H9 (cell line): ENCODE results near the gene TIMM22. TPM values are rescaled to one million over a fixed set of nuclear protein-coding genes. Genes with fewer than 3 reads are reported as not detected.

Experiments used
- DNase-seq: peaks from one replicate; pipeline ENCODE4 v3.0.0-alpha.2; 2017
- H2AFZ ChIP-seq: one replicate; pipeline ENCODE4 v1.6.1; 2013; ENCODE audit warnings: mild to moderate bottlenecking, low read length, control low read depth, moderate library complexity
- H2AK5ac ChIP-seq: 2 replicates; pipeline ENCODE4 v1.6.1; 2013; ENCODE audit warnings: low read length, control low read depth, mixed read lengths; ENCODE audit not compliant: insufficient read length
- H2BK120ac ChIP-seq: one replicate; pipeline ENCODE4 v1.6.1; 2013; ENCODE audit warnings: low read depth, mild to moderate bottlenecking, low read length, control low read depth, inconsistent platforms; ENCODE audit not compliant: poor library complexity, severe bottlenecking
- H2BK12ac ChIP-seq: 2 replicates; pipeline ENCODE4 v1.6.1; 2013; ENCODE audit warnings: low read length, control low read depth, mixed read lengths, low read depth; ENCODE audit not compliant: insufficient read length
- H2BK15ac ChIP-seq: 2 replicates; pipeline ENCODE4 v1.6.1; 2013; ENCODE audit warnings: low read depth, low read length, control low read depth
- H2BK20ac ChIP-seq: one replicate; pipeline ENCODE4 v1.6.1; 2013; ENCODE audit warnings: low read depth, mild to moderate bottlenecking, low read length, control low read depth, inconsistent platforms; ENCODE audit not compliant: poor library complexity, severe bottlenecking
- H2BK5ac ChIP-seq: 2 replicates; pipeline ENCODE4 v1.6.1; 2013; ENCODE audit warnings: low read length, control low read depth, mixed read lengths; ENCODE audit not compliant: insufficient read length
- H3K14ac ChIP-seq: 2 replicates; pipeline ENCODE4 v1.6.1; 2013; ENCODE audit warnings: low read length, control low read depth; ENCODE audit not compliant: insufficient read depth
- H3K18ac ChIP-seq: 2 replicates; pipeline ENCODE4 v1.6.1; 2013; ENCODE audit warnings: low read depth, mild to moderate bottlenecking, mixed read lengths, low read length, control low read depth; ENCODE audit not compliant: insufficient read length
- H3K23ac ChIP-seq: 2 replicates; pipeline ENCODE4 v1.6.1; 2013; ENCODE audit warnings: low read length, control low read depth, mixed read lengths, low read depth; ENCODE audit not compliant: insufficient read length
- H3K23me2 ChIP-seq: 2 replicates; pipeline ENCODE4 v1.6.1; 2013; ENCODE audit warnings: low read depth, mild to moderate bottlenecking, mixed read lengths, low read length, control low read depth; ENCODE audit not compliant: insufficient read length, poor library complexity, severe bottlenecking
- H3K27ac ChIP-seq: 2 replicates; pipeline ENCODE4 v1.5.1; 2013; ENCODE audit warnings: low read length, control low read depth, mixed read lengths, low read depth; ENCODE audit not compliant: insufficient read length
- H3K27me3 ChIP-seq: 2 replicates; pipeline ENCODE4 v1.6.1; 2013; ENCODE audit warnings: low read length, control low read depth, inconsistent platforms; ENCODE audit not compliant: insufficient read depth
- H3K4ac ChIP-seq: 2 replicates; pipeline ENCODE4 v1.6.1; 2013; ENCODE audit warnings: low read depth, mild to moderate bottlenecking, control low read depth, inconsistent platforms, low read length, moderate library complexity
- H3K4me1 ChIP-seq: 2 replicates; pipeline ENCODE4 v1.6.1; 2013; ENCODE audit warnings: low read length, control low read depth, inconsistent platforms; ENCODE audit not compliant: insufficient read depth
- H3K4me2 ChIP-seq: 2 replicates; pipeline ENCODE4 v1.6.1; 2013; ENCODE audit warnings: low read length, control low read depth, mixed read lengths; ENCODE audit not compliant: insufficient read length, insufficient read depth
- H3K56ac ChIP-seq: 2 replicates; pipeline ENCODE4 v1.6.1; 2013; ENCODE audit warnings: low read depth, mild to moderate bottlenecking, mixed read lengths, low read length, control low read depth; ENCODE audit not compliant: insufficient read length
- H3K79me1 ChIP-seq: 2 replicates; pipeline ENCODE4 v1.6.1; 2013; ENCODE audit warnings: low read depth, mild to moderate bottlenecking, moderate library complexity, low read length, control low read depth, inconsistent platforms; ENCODE audit not compliant: insufficient read depth, poor library complexity, severe bottlenecking
- H3K79me2 ChIP-seq: 2 replicates; pipeline ENCODE4 v1.6.1; 2013; ENCODE audit warnings: low read length, control low read depth, inconsistent platforms; ENCODE audit not compliant: insufficient read depth
- H3K9ac ChIP-seq: 2 replicates; pipeline ENCODE4 v1.6.1; 2013; ENCODE audit warnings: low read length, control low read depth, mixed read lengths; ENCODE audit not compliant: insufficient read length; ENCODE audit errors: extremely low read depth
- H3K9me3 ChIP-seq: one replicate; pipeline ENCODE4 v1.6.1; 2013; ENCODE audit warnings: low read depth, low read length, inconsistent platforms; ENCODE audit not compliant: control insufficient read depth
- H3T11ph ChIP-seq: one replicate; pipeline ENCODE4 v1.6.1; 2013; ENCODE audit warnings: mild to moderate bottlenecking, low read length, control low read depth, inconsistent platforms
- H4K20me1 ChIP-seq: one replicate; pipeline ENCODE4 v1.6.1; 2013; ENCODE audit not compliant: control insufficient read depth, insufficient read length, insufficient read depth
- H4K5ac ChIP-seq: 2 replicates; pipeline ENCODE4 v1.6.1; 2013; ENCODE audit warnings: low read depth, mild to moderate bottlenecking, mixed read lengths, low read length, control low read depth; ENCODE audit not compliant: insufficient read length
- H4K8ac ChIP-seq: replicated peaks from 2 replicates; pipeline ENCODE4 v1.6.1; 2013; ENCODE audit warnings: low read length, control low read depth, mixed read lengths, low read depth; ENCODE audit not compliant: insufficient read length
- H4K91ac ChIP-seq: 2 replicates; pipeline ENCODE4 v1.6.1; 2013; ENCODE audit warnings: low read depth, mild to moderate bottlenecking, moderate library complexity, mixed read lengths, low read length, control low read depth; ENCODE audit not compliant: insufficient read length
- H3K27ac Mint-ChIP-seq, 3 experiments: 2 replicates in 2 of 3; 3 replicates in 1 of 3; pipeline ENCODE4 v1.8.0; 2020 to 2021; ENCODE audit warnings: mixed read lengths in 3 of 3, mild to moderate bottlenecking in 1 of 3, moderate library complexity in 1 of 3
- H3K27me3 Mint-ChIP-seq: 2 replicates; pipeline ENCODE4 v1.8.0; 2021; ENCODE audit warnings: low read depth, mild to moderate bottlenecking, moderate library complexity, mixed read lengths
- H3K36me3 Mint-ChIP-seq, 3 experiments: 2 replicates in 2 of 3; 3 replicates in 1 of 3; pipeline ENCODE4 v1.8.0; 2020 to 2021; ENCODE audit warnings: low read depth in 3 of 3, mixed read lengths in 3 of 3; ENCODE audit not compliant: insufficient read depth in 1 of 3
- H3K4me1 Mint-ChIP-seq, 2 experiments: 2 replicates each; pipeline ENCODE4 v1.8.0; 2020; ENCODE audit warnings: mixed read lengths in 2 of 2
- H3K4me3 Mint-ChIP-seq, 2 experiments: 2 replicates in 1 of 2; 3 replicates in 1 of 2; pipeline ENCODE4 v1.8.0; 2020 to 2021; ENCODE audit warnings: mild to moderate bottlenecking in 2 of 2, mixed read lengths in 2 of 2, moderate library complexity in 1 of 2
- H3K9me3 Mint-ChIP-seq, 2 experiments: 2 replicates in 1 of 2; 3 replicates in 1 of 2; pipeline ENCODE4 v1.8.0; 2020; ENCODE audit warnings: mild to moderate bottlenecking in 2 of 2, mixed read lengths in 2 of 2, moderate library complexity in 1 of 2
- WGBS: extraction: QIAGEN DNeasy Blood & Tissue Kit; methylation state at CpG from one replicate; pipeline ENCODE4 v1.1.7; 2013; ENCODE audit warnings: missing lambda C conversion rate, low lambda C conversion rate, mixed read lengths; ENCODE audit not compliant: insufficient read length; ENCODE audit errors: extremely low coverage; 5-methylcytosine and 5-hydroxymethylcytosine counted together
- total RNA-seq: library from RNA; stranded (reverse); gene quantifications from 2 replicates; pipeline ENCODE4 v1.2.1, GENCODE V29; 2021
- TF ChIP-seq, protein P1 (sequence below): fragments of 200-600 bp; sonication (generic); conservative IDR thresholded peaks from 3 replicates; pipeline ENCODE4 v1.8.0; 2021; ENCODE audit warnings: antibody characterized with exemption, mild to moderate bottlenecking

Gene TIMM22
- total RNA-seq, 1 experiment from 2014 or later, result 23.0 TPM

DNA sequence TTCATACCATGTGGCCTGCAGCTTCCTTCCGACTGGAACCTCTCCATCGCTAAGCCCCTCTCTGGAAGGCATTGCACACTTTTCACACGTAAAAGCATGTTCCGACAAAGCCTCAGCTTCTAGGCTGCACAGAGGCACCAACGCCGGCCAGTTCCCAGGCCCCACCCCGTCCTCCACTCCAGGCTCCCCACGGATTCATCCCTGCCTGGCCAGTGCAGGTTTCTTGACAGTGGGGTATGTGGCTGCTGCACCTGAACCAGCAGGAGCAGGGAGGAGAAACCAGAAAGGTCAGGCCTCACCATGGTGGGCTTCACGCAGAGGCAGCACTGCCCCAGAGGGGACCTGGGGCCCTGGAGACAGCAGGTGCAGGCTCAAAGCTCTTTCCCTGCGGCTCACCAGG is 14.2 kb downstream of the TIMM22 start:
- no peak overlapping the region for H4K91ac ChIP-seq
- H3K9me3 Mint-ChIP-seq, result no peaks in the 10 kb centered on the region
- no peak overlapping the region for H3K14ac ChIP-seq
- no peak overlapping the region for H3K27ac ChIP-seq
- no peaks in the 10 kb centered on the region for H3K4me1 ChIP-seq
- no peak overlapping the region for H3K56ac ChIP-seq
- no peak overlapping the region for H2BK120ac ChIP-seq
- H3K79me1 ChIP-seq, result no peaks in the 10 kb centered on the region
- no peaks in the 10 kb centered on the region for H3K4me1 Mint-ChIP-seq
- H3K27me3 ChIP-seq, result no peaks in the 10 kb centered on the region
- no peak overlapping the region for H3K4ac ChIP-seq
- H3K4me3 Mint-ChIP-seq, result no peak overlapping the region
- DNase-seq, result no peak
- no peaks in the 10 kb centered on the region for H4K20me1 ChIP-seq
- no peak overlapping the region for H2BK5ac ChIP-seq
- H2AK5ac ChIP-seq, result no peak overlapping the region
- H3K4me2 ChIP-seq, result no peak overlapping the region
- H3K27me3 Mint-ChIP-seq, result 0 out of 2 replicates have a peak, but pooled peaks cover 2% of the 10 kb centered on the region
- H4K8ac ChIP-seq, result no peak overlapping the region
- H4K5ac ChIP-seq, result no peak overlapping the region
- H2BK12ac ChIP-seq, result no peak overlapping the region
- no peak overlapping the region for H2BK20ac ChIP-seq
- H3K18ac ChIP-seq, result no peak overlapping the region
- no peak overlapping the region for H2AFZ ChIP-seq
- H2BK15ac ChIP-seq, result no peak overlapping the region
- no peak overlapping the region for H3T11ph ChIP-seq
- no peaks in the 10 kb centered on the region for H3K79me2 ChIP-seq
- no peaks in the 10 kb centered on the region for H3K9me3 ChIP-seq
- TF ChIP-seq, protein P1, sequence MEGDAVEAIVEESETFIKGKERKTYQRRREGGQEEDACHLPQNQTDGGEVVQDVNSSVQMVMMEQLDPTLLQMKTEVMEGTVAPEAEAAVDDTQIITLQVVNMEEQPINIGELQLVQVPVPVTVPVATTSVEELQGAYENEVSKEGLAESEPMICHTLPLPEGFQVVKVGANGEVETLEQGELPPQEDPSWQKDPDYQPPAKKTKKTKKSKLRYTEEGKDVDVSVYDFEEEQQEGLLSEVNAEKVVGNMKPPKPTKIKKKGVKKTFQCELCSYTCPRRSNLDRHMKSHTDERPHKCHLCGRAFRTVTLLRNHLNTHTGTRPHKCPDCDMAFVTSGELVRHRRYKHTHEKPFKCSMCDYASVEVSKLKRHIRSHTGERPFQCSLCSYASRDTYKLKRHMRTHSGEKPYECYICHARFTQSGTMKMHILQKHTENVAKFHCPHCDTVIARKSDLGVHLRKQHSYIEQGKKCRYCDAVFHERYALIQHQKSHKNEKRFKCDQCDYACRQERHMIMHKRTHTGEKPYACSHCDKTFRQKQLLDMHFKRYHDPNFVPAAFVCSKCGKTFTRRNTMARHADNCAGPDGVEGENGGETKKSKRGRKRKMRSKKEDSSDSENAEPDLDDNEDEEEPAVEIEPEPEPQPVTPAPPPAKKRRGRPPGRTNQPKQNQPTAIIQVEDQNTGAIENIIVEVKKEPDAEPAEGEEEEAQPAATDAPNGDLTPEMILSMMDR, result no peak
- no peaks in the 10 kb centered on the region for H3K36me3 Mint-ChIP-seq
- no peak overlapping the region for H3K27ac Mint-ChIP-seq
- H3K9ac ChIP-seq, result no peak overlapping the region
- no peak overlapping the region for H3K23ac ChIP-seq
- no peaks in the 10 kb centered on the region for H3K23me2 ChIP-seq
- no CpG with 5 or more reads among the region's 10 CpGs for WGBS
